Retinal pigment epithelial cell (primary cell): ENCODE results near the gene MPHOSPH6.
"Not testable (repeated sequence)": the region's sequence is repeated elsewhere in the genome, so short reads cannot be mapped to it uniquely, and the experiment has no call there.

Experiments
- DNase-seq: peaks from one replicate; pipeline ENCODE4 v3.0.0-alpha.2; 2010; ENCODE audit warnings: low read depth
- H3K4me3 ChIP-seq: 2 replicates; pipeline ENCODE4 v1.5.1; 2011; ENCODE audit warnings: mild to moderate bottlenecking, low read length, control low read depth, moderate library complexity
- TF ChIP-seq, protein P1 (sequence below): conservative IDR thresholded peaks from 2 replicates; pipeline ENCODE4 v1.5.1; 2011; ENCODE audit warnings: low read depth, low read length, control low read depth, inconsistent platforms

MPHOSPH6 gene, protein sequence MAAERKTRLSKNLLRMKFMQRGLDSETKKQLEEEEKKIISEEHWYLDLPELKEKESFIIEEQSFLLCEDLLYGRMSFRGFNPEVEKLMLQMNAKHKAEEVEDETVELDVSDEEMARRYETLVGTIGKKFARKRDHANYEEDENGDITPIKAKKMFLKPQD

DNA sequence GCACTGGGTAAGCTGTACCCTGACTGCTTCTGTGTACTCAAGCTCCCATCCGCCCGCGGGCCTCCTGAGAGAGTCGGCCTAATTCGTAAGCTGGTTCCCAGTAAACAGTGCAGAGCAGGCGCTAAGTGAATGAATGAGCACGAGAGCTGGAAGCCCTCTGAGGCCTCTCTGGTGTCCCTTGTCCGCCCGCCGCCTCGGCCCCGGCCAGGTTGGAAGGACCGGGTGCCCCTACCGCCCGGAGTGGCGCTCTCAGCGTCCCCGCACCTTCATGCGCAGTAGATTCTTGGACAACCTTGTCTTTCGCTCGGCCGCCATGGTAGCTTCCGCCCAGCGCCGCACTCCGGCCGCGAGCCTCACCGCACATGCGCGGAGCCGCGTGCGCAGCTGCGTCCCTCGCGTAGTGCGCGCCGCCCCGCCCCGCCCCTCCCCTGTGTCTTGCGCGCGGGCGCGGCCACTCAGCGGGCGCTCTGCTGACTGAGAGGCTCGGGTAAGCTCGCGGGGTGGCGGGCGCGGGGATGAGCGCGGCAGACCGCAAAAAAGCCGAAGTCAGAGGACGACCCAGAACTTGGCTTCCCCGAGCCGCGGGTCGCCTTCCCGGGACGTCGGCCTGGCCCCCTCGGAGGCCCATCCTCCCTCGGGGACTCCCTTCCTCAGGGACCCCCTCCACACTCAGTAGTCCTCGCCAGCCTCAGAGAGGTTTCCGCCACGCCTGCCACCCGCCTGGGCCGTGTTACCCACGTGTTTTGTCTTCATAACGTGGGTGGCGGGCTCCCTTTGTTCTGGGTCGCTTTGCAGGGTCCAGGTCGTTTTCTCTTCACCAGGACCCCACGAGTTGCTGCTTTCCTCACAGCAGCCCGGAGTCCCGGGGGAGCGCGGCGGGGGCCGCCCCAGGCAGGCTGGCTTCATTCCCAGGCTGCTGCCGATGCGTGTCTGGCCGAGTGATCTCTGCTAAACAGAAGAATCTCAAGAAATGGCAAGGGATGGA is at the start of gene MPHOSPH6:
Gene MPHOSPH6, minus strand, starts transcription at position 364 of the 985 bp plus-strand sequence. Its CDS starts 49 bp downstream, at position 315.
- peak within 1 kb of the TSS; percentile 65 for H3K4me3 ChIP-seq
- TF ChIP-seq, protein P1, sequence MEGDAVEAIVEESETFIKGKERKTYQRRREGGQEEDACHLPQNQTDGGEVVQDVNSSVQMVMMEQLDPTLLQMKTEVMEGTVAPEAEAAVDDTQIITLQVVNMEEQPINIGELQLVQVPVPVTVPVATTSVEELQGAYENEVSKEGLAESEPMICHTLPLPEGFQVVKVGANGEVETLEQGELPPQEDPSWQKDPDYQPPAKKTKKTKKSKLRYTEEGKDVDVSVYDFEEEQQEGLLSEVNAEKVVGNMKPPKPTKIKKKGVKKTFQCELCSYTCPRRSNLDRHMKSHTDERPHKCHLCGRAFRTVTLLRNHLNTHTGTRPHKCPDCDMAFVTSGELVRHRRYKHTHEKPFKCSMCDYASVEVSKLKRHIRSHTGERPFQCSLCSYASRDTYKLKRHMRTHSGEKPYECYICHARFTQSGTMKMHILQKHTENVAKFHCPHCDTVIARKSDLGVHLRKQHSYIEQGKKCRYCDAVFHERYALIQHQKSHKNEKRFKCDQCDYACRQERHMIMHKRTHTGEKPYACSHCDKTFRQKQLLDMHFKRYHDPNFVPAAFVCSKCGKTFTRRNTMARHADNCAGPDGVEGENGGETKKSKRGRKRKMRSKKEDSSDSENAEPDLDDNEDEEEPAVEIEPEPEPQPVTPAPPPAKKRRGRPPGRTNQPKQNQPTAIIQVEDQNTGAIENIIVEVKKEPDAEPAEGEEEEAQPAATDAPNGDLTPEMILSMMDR: no peak
- DNase-seq: peak; percentile 64

DNA sequence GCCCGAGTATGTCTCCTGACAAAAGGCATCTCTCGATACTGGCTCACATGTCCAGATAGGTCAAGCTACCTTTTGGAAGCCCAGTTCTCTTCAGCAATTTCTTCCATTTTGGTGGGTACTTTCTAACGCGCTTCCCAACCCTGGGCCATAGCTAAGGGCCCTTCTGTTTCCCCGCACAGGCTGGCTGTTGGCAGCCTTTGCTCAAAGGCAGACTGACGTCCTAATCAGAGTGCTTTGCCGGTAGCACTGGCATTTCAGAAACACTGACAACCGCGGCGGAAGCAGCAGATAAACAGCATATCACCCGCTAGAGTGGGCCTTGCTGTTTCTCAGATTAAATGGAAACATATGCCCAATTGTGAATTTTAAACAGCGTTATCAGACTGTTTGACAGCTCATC is 49.3 kb upstream of the MPHOSPH6 start:
- TF ChIP-seq, protein P1: no peak
- no peak overlapping the region for H3K4me3 ChIP-seq
- no peak for DNase-seq

DNA sequence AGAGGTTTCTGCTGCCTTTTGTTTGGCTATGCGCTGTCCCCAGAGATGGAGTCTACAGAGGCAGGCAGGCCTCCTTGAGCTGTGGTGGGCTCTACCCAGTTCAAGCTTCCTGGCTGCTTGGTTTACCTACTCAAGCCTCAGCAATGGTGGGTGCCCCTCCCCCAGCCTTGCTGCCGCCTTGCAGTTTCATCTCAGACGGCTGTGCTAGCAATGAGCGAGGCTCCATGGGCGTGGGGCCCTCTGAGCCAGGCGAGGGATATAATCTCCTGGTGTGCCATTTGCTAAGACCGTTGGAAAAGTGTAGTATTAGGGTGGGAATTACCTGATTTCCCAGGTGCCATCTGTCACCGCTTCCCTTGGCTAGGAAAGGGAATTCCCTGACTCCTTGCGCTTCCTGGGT is 39.3 kb upstream of the MPHOSPH6 start:
- H3K4me3 ChIP-seq, DNase-seq: not testable (repeated sequence)

DNA sequence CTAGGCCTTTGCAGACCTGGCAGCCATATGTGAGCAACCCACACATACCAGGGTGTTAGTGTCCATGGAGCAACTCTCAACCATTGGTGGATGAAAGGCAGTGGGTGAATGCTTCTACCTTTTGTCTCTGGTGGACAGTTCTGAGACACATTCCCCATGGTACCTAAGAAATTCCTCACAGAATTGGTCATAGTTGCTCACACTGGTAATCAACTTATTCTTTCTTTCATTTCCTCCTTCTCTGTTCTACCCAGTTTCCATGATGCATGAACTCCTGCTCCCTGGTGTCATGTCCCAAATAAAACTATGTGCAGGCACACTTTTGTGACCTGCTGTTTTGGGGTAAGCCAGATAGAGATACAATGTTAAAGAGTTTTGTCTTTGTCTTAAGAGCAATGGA is 33.2 kb upstream of the MPHOSPH6 start:
- DNase-seq: no peak
- TF ChIP-seq, protein P1: no peak
- H3K4me3 ChIP-seq: no peak overlapping the region

DNA sequence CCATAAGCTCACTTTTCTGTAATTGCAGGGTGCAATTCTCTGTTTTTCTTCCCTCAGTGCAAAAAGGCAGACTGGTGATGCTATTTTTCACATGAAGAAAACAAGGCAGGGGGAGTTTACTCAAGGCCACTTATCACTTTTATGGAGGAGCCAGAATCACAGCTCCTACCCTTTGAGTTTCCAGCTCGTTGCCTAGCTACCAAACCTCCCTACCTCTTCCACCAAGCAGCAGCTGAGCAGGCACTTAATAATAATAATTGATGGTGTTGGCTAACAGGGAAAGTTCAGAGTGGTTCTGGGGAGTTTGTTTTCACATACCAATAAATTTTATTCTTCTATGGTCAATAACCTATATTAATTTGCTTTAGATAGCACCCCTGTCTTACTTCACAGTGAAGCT is 31.9 kb upstream of the MPHOSPH6 start:
- H3K4me3 ChIP-seq: no peak overlapping the region
- no peak for DNase-seq
- TF ChIP-seq, protein P1: no peak

DNA sequence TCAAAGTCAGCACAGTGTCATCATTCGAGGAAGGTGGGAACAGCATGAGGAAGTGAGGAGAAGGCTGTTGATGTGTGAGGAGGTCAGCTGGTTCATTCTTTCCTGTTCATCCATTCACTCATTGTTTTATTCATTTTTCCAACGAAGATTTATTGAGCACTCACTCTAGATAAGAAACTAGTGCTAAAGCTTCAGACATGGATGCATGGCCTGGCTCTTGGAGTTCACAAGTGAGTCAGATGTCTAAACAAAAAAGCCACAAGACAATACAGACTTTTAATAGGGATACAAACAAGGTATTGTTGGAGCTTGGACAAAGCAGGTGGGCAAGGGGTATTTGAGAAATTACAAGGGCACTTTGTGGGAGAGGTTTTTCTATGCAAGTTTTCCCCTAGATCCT is 31.3 kb upstream of the MPHOSPH6 start:
- no peak for DNase-seq
- H3K4me3 ChIP-seq: no peak overlapping the region
- TF ChIP-seq, protein P1: no peak

DNA sequence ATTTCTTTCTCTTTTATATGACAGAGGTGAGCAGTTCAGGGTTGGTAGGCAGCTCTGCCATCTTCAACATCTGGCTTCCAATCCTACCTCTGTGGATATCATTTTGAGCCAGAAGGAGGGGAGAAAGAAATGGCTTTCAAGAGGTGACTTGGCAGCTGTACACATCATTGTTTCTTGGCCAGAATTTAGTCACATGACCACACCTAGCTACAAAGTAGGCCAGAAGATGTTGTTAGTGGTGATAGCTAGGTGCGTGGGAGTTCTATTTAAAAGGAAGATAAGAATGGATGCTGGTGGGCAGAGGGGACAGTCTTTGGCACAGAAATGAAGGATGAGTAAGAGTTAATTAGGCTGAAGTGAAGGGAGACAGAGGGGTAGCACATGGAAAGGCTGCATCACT is 29.2 kb upstream of the MPHOSPH6 start:
- no peak overlapping the region for H3K4me3 ChIP-seq
- TF ChIP-seq, protein P1: no peak
- no peak for DNase-seq
